HepG2 (cell line): ENCODE measurements around the gene CACNA1G. TPM values are rescaled to one million over a fixed set of nuclear protein-coding genes. Genes with fewer than 3 reads are reported as not detected.

Source experiments
- ATAC-seq: fragments of 200-7000 bp; cut with Tn5 transposase; 3 replicates; pipeline ENCODE4 v1.9.1; 2020; ENCODE audit warnings: mild to moderate bottlenecking, moderate library complexity
- BruUV-seq: library from RNA; stranded (reverse); fragments of 400-500 nt; replicated peaks from 2 replicates; lab custom pipeline; 2021; lab: Mats Ljungman, UMichigan
- CTCF ChIA-PET: fragments of 300-600 bp; formaldehyde crosslinking; extraction: SDS; loops from one replicate; lab custom pipeline; 2021; ENCODE audit warnings: low total read pairs, inconsistent platforms, low intra/inter-chr PET ratio; lab: Yijun Ruan, JAX
- POLR2A ChIA-PET: fragments of 350-600 bp; sonication (Branson Sonifier 250); formaldehyde crosslinking; loops from one replicate; lab custom pipeline; 2020; ENCODE audit warnings: antibody characterized with exemption, inconsistent platforms; lab: Yijun Ruan, JAX
- DNase-seq: peaks from one replicate; pipeline ENCODE4 v3.0.0-alpha.2; 2015; ENCODE audit warnings: low spot score
- FAIRE-seq: peaks from 3 replicates; lab custom pipeline; 2011; peaks lifted over from hg19 to GRCh38; lab: Jason Lieb, UNC
- H2AFZ ChIP-seq: one replicate; pipeline ENCODE4 v1.6.1; 2011; ENCODE audit warnings: low read length, inconsistent platforms
- H3K27ac ChIP-seq: fragments of 300-600 bp; 3 replicates; pipeline ENCODE4 v1.8.0; 2011; ENCODE audit warnings: mixed run types, mild to moderate bottlenecking, mixed read lengths, low read length, inconsistent platforms; ENCODE audit not compliant: insufficient read depth; ENCODE audit errors: extremely low read length
- H3K27me3 ChIP-seq, 2 experiments: fragments of 200-600 bp in 1 of 2; 2 replicates in 1 of 2; 3 replicates in 1 of 2; pipeline versions ENCODE4 v1.6.0 to v1.8.0; 2011; ENCODE audit warnings: low read length in 2 of 2, mild to moderate bottlenecking in 2 of 2, moderate library complexity in 2 of 2, inconsistent platforms in 1 of 2; ENCODE audit not compliant: insufficient read depth in 2 of 2, control insufficient read depth in 1 of 2
- H3K36me3 ChIP-seq, 2 experiments: fragments of 200-600 bp in 1 of 2; replicated peaks in 1 of 2; 2 replicates in 1 of 2; 3 replicates in 1 of 2; pipeline versions ENCODE4 v1.5.1 to v1.8.0; 2011; ENCODE audit warnings: low read length in 2 of 2, inconsistent platforms in 1 of 2; ENCODE audit not compliant: insufficient read depth in 2 of 2, control insufficient read depth in 1 of 2
- H3K4me1 ChIP-seq: 2 replicates; pipeline ENCODE4 v1.5.1; 2012; ENCODE audit warnings: low read length, inconsistent platforms; ENCODE audit not compliant: insufficient read depth
- H3K4me2 ChIP-seq: 2 replicates; pipeline ENCODE4 v1.6.0; 2011; ENCODE audit warnings: low read depth, low read length, inconsistent platforms
- H3K4me3 ChIP-seq, 3 experiments: fragments of 200-600 bp in 1 of 3; sonication (generic), shearing (Covaris generic) in 1 of 3; replicated peaks in 1 of 3; 2 replicates each; pipeline ENCODE4 v1.5.1; 2011 to 2016; ENCODE audit warnings: low read length in 3 of 3, inconsistent platforms in 2 of 3, low read depth in 2 of 3, mild to moderate bottlenecking in 2 of 3, control low read depth in 1 of 3, mixed read lengths in 1 of 3; ENCODE audit not compliant: insufficient read depth in 1 of 3
- H3K79me2 ChIP-seq: one replicate; pipeline ENCODE4 v1.6.1; 2011; ENCODE audit warnings: low read length, inconsistent platforms; ENCODE audit not compliant: insufficient read depth
- H3K9ac ChIP-seq: 2 replicates; pipeline ENCODE4 v1.6.0; 2011; ENCODE audit warnings: mild to moderate bottlenecking, low read depth, low read length, inconsistent platforms; ENCODE audit not compliant: insufficient read depth
- H3K9me3 ChIP-seq: 2 replicates; pipeline ENCODE4 v1.5.1; 2012; ENCODE audit warnings: mild to moderate bottlenecking, low read length
- H4K20me1 ChIP-seq: 2 replicates; pipeline ENCODE4 v1.6.0; 2011; ENCODE audit warnings: inconsistent platforms, mild to moderate bottlenecking, low read length, moderate library complexity; ENCODE audit not compliant: insufficient read depth
- ARNT ChIP-seq: fragments of 450-650 bp; IDR thresholded peaks from 2 replicates; pipeline ENCODE4 v1.6.1; 2017
- ARNT2 ChIP-seq: sonication (generic); formaldehyde crosslinking; IDR thresholded peaks from 2 replicates; pipeline ENCODE4 v1.8.0; 2022; ENCODE audit warnings: mild to moderate bottlenecking, low read depth, missing genetic modification reagents, moderate library complexity
- FOXC1 ChIP-seq: sonication (generic); formaldehyde crosslinking; IDR thresholded peaks from 2 replicates; pipeline ENCODE4 v1.8.0; 2022; ENCODE audit warnings: mild to moderate bottlenecking, missing genetic modification reagents, borderline replicate concordance
- KLF16 ChIP-seq, 2 experiments: sonication (generic) in 1 of 2; formaldehyde crosslinking in 1 of 2; IDR thresholded peaks; 2 replicates each; pipeline versions ENCODE4 v1.6.1 to v1.8.0; 2016 to 2023; ENCODE audit warnings: missing genetic modification reagents in 2 of 2, missing compliant biosample characterization in 1 of 2
- SP2 ChIP-seq: sonication (generic); formaldehyde crosslinking; IDR thresholded peaks from 2 replicates; pipeline ENCODE4 v1.5.1; 2020; ENCODE audit warnings: mild to moderate bottlenecking, missing genetic modification reagents
- STAG1 ChIP-seq: sonication (generic); formaldehyde crosslinking; IDR thresholded peaks from 2 replicates; pipeline ENCODE4 v1.4.0; 2020; ENCODE audit warnings: missing genetic modification reagents
- TEAD3 ChIP-seq: optimal IDR thresholded peaks from 2 replicates; pipeline ENCODE3; 2016; ENCODE audit warnings: borderline replicate concordance
- YEATS2 ChIP-seq: sonication (generic); formaldehyde crosslinking; IDR thresholded peaks from 2 replicates; pipeline ENCODE4 v1.4.0; 2020; ENCODE audit warnings: missing genetic modification reagents, borderline replicate concordance
- ZFY ChIP-seq: sonication (generic); formaldehyde crosslinking; IDR thresholded peaks from 2 replicates; pipeline ENCODE4 v1.4.0; 2020; ENCODE audit warnings: missing genetic modification reagents
- ZNF205 ChIP-seq: IDR thresholded peaks from 2 replicates; pipeline ENCODE4 v1.6.1; 2018; ENCODE audit warnings: missing biosample characterization, missing genetic modification reagents
- ZNF207 ChIP-seq: fragments of 450-650 bp; IDR thresholded peaks from 2 replicates; pipeline ENCODE4 v1.6.1; 2016; ENCODE audit warnings: antibody characterized with exemption, borderline replicate concordance
- WGBS: methylation state at CpG from one replicate; pipeline ENCODE4 v1.1.6; 2017; ENCODE audit warnings: low lambda C conversion rate; 5-methylcytosine and 5-hydroxymethylcytosine counted together
- in situ Hi-C: cut with HindIII; loops from 2 replicates; pipeline ENCODE4 v1.10.0; 2017; ENCODE audit warnings: low pct_unique_long_range_greater_than_20kb; ENCODE audit not compliant: extremely low pct_ligation_motif_present
- intact Hi-C: fragments of 100-400 bp; cut with micrococcal nuclease; formaldehyde crosslinking; loops from one replicate; pipeline ENCODE4 v1.10.0; 2022; ENCODE audit not compliant: unreplicated experiment
- polyA plus RNA-seq, 8 experiments: library from polyadenylated mRNA; depleted of rRNA in 3 of 8; stranded (reverse) in 7 of 8; unstranded in 1 of 8; fragments of >200 nt; fragmentation: Illumina TruSeq in 4 of 8; extraction: Trizol in 4 of 8; gene quantifications; 2 replicates each; pipeline versions ENCODE4 v1.2.1 to v1.2.3, GENCODE V29; 2011 to 2016; ENCODE audit warnings: low read depth in 4 of 8, missing spikeins in 1 of 8, mixed read lengths in 1 of 8; ENCODE audit not compliant: insufficient read depth in 1 of 8
- total RNA-seq, 5 experiments: library from RNA; depleted of rRNA; stranded (reverse); fragments of >200 nt; fragmentation: Illumina TruSeq; extraction: Trizol; gene quantifications; 2 replicates each; pipeline ENCODE4 v1.2.3, GENCODE V29; 2016; ENCODE audit warnings: low read depth in 1 of 5
- TF ChIP-seq, protein P1 (sequence below): sonication (generic); formaldehyde crosslinking; IDR thresholded peaks from 2 replicates; pipeline ENCODE4 v1.5.0; 2020; ENCODE audit warnings: missing genetic modification reagents
- TF ChIP-seq, protein P2 (sequence below): sonication (generic); formaldehyde crosslinking; IDR thresholded peaks from 2 replicates; pipeline ENCODE4 v1.4.0; 2020; ENCODE audit warnings: missing genetic modification reagents, borderline replicate concordance
- TF ChIP-seq, protein P3 (sequence below): sonication (generic); formaldehyde crosslinking; IDR thresholded peaks from 2 replicates; pipeline ENCODE4 v1.5.1; 2020; ENCODE audit warnings: mild to moderate bottlenecking, missing genetic modification reagents, moderate library complexity

Gene CACNA1G
- total and polyA plus RNA-seq, 2 of the 13 experiments (the other 11 are each of a cell fraction or from before 2014, with no cell fraction given): 0.02 TPM; not detected in 1

DNA sequence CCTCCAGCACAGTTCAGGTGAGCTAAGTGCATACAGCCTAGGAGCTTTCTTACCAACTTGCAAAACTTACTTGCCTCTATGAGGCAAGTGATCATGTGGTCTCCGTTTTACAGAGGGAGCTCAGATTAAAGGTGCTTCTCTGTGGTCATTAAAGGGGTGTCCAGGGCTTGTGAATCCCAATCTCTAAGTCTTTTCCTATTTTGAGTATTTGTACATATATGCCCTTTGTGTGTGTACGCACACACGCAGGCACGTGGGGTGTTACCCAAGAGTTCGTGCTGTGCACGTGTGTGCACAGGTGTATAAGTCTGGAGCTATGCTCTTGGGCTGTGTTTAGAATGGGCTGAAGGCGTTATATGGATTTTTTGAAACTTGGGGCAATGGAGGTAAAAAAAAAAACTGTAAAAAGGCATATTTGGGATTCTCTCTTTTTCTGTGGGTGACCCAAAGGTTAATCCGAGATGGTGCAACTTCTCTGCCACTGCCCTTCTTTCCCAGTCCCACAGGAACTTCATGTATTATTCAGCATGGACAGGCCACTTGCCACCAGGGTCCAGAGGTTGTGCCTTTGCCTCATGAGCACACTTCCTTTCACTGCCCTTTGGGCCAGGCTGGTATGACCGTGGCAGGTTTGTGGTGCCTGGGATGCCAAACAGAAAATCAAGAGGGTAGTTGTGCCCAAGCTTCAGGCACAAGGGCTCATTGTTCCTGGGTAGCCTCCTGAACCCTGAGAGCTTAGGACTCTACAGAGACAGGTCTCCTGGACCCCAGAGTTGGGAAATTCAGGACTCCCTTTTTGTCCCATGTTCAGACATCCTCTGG, 75.7 kb downstream of the CACNA1G start:
- FAIRE-seq: peak; percentile 63
- 4% methylated on average over 8 of the region's 9 CpGs for WGBS
- Histone ChIP-seq H3K4me2 (peak overlapping the region; percentile 87), H4K20me1 (no peaks in the 10 kb centered on the region), H3K4me3 (peak overlapping the region; percentile 71 to 82 (median 76)), H3K27me3 (peaks cover 0 to 19% of the 10 kb centered on the region in 2 experiments; a peak in 2 of 5 replicates), H3K36me3 (no peaks in the 10 kb centered on the region), H3K27ac (peak overlapping the region; percentile 73), H3K9me3 (no peaks in the 10 kb centered on the region), H2AFZ (no peak overlapping the region), H3K4me1 (peaks cover 95% of the 10 kb centered on the region), H3K79me2 (peaks cover 9% of the 10 kb centered on the region), H3K9ac (peak overlapping the region; percentile 70)
- intact Hi-C loops: loop anchor here (2.0 kb wide), 1 partner anchor 51 kb away; no protein-coding TSS in a partner anchor
- ChIA-PET POLR2A (interaction anchor here (0.6 to 19.8 kb wide), 13 partner anchors 9 to 127 kb away, joined by 3 to 839 read pairs (median 5); partner anchors contain the start of gene ANKRD40), CTCF (no interaction called here)
- in situ Hi-C loops: no loop called here
- peak; percentile 54 for ATAC-seq
- no TSS peak for BruUV-seq
- DNase-seq: peak; percentile 84
- TF ChIP-seq ZNF207: no peak
- no peak for TF ChIP-seq SP2 (CRISPR knock-in tag)
- 0 out of 4 replicates have a peak, but pooled peaks of 1 of the 2 experiments have one; percentile 43 for TF ChIP-seq KLF16 (CRISPR knock-in tag; IDR thresholded peaks at IDR 0.05)
- TF ChIP-seq STAG1 (CRISPR knock-in tag): 0 out of 2 replicates have a peak, but pooled peaks have one; percentile 3
- TF ChIP-seq ARNT: no peak
- TF ChIP-seq, protein P1, sequence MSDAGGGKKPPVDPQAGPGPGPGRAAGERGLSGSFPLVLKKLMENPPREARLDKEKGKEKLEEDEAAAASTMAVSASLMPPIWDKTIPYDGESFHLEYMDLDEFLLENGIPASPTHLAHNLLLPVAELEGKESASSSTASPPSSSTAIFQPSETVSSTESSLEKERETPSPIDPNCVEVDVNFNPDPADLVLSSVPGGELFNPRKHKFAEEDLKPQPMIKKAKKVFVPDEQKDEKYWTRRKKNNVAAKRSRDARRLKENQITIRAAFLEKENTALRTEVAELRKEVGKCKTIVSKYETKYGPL (CRISPR knock-in tag): peak; percentile 55; the same call in 1 of the 2 replicates
- peak; percentile 40 for TF ChIP-seq ZFY (CRISPR knock-in tag)
- 0 out of 2 replicates have a peak, but pooled peaks have one; percentile 25 for TF ChIP-seq FOXC1 (CRISPR knock-in tag)
- TF ChIP-seq ZNF205: no peak
- TF ChIP-seq, protein P2, sequence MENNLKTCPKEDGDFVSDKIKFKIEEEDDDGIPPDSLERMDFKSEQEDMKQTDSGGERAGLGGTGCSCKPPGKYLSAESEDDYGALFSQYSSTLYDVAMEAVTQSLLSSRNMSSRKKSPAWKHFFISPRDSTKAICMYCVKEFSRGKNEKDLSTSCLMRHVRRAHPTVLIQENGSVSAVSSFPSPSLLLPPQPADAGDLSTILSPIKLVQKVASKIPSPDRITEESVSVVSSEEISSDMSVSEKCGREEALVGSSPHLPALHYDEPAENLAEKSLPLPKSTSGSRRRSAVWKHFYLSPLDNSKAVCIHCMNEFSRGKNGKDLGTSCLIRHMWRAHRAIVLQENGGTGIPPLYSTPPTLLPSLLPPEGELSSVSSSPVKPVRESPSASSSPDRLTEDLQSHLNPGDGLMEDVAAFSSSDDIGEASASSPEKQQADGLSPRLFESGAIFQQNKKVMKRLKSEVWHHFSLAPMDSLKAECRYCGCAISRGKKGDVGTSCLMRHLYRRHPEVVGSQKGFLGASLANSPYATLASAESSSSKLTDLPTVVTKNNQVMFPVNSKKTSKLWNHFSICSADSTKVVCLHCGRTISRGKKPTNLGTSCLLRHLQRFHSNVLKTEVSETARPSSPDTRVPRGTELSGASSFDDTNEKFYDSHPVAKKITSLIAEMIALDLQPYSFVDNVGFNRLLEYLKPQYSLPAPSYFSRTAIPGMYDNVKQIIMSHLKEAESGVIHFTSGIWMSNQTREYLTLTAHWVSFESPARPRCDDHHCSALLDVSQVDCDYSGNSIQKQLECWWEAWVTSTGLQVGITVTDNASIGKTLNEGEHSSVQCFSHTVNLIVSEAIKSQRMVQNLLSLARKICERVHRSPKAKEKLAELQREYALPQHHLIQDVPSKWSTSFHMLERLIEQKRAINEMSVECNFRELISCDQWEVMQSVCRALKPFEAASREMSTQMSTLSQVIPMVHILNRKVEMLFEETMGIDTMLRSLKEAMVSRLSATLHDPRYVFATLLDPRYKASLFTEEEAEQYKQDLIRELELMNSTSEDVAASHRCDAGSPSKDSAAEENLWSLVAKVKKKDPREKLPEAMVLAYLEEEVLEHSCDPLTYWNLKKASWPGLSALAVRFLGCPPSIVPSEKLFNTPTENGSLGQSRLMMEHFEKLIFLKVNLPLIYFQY (CRISPR knock-in tag): peak; percentile 26; the same call in 1 of the 2 replicates
- peak; percentile 70 for TF ChIP-seq TEAD3 (CRISPR knock-in tag)
- TF ChIP-seq ARNT2 (CRISPR knock-in tag): peak; percentile 26; the same call in 1 of the 2 replicates
- TF ChIP-seq YEATS2 (CRISPR knock-in tag): peak; percentile 48; the same call in 1 of the 2 replicates
- TF ChIP-seq, protein P3, sequence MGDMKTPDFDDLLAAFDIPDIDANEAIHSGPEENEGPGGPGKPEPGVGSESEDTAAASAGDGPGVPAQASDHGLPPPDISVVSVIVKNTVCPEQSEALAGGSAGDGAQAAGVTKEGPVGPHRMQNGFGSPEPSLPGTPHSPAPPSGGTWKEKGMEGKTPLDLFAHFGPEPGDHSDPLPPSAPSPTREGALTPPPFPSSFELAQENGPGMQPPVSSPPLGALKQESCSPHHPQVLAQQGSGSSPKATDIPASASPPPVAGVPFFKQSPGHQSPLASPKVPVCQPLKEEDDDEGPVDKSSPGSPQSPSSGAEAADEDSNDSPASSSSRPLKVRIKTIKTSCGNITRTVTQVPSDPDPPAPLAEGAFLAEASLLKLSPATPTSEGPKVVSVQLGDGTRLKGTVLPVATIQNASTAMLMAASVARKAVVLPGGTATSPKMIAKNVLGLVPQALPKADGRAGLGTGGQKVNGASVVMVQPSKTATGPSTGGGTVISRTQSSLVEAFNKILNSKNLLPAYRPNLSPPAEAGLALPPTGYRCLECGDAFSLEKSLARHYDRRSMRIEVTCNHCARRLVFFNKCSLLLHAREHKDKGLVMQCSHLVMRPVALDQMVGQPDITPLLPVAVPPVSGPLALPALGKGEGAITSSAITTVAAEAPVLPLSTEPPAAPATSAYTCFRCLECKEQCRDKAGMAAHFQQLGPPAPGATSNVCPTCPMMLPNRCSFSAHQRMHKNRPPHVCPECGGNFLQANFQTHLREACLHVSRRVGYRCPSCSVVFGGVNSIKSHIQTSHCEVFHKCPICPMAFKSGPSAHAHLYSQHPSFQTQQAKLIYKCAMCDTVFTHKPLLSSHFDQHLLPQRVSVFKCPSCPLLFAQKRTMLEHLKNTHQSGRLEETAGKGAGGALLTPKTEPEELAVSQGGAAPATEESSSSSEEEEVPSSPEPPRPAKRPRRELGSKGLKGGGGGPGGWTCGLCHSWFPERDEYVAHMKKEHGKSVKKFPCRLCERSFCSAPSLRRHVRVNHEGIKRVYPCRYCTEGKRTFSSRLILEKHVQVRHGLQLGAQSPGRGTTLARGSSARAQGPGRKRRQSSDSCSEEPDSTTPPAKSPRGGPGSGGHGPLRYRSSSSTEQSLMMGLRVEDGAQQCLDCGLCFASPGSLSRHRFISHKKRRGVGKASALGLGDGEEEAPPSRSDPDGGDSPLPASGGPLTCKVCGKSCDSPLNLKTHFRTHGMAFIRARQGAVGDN (CRISPR knock-in tag): peak; percentile 51; the same call in 1 of the 2 replicates
